BE2C (cell line): ENCODE measurements around the gene RBMX.

Experiments used
- DNase-seq: peaks from one replicate; pipeline ENCODE4 v3.0.0-alpha.2; 2020
- H3K27me3 ChIP-seq: fragments of 250-450 bp; sonication (Bioruptor Pico); 2 replicates; pipeline ENCODE4 v1.5.1; 2020; ENCODE audit warnings: mild to moderate bottlenecking
- H3K36me3 ChIP-seq: fragments of 250-450 bp; sonication (Bioruptor Pico); 2 replicates; pipeline ENCODE4 v1.5.1; 2020; ENCODE audit warnings: mild to moderate bottlenecking
- H3K4me1 ChIP-seq: fragments of 250-450 bp; sonication (Bioruptor Pico); 2 replicates; pipeline ENCODE4 v1.5.1; 2020
- H3K4me3 ChIP-seq: 2 replicates; pipeline ENCODE4 v1.5.1; 2011; ENCODE audit warnings: low read depth, low read length
- H3K9me3 ChIP-seq: fragments of 250-450 bp; sonication (Bioruptor Pico); 2 replicates; pipeline ENCODE4 v1.5.1; 2020
- CTCF ChIP-seq: IDR thresholded peaks from 2 replicates; pipeline ENCODE4 v1.5.1; 2012; ENCODE audit warnings: mild to moderate bottlenecking, low read depth, low read length

Gene RBMX

GRCh38 chrX:136827026-136827425, 53.5 kb downstream of the RBMX start:
- no peak for DNase-seq
- no peak for TF ChIP-seq CTCF
- no peaks in the 10 kb centered on the region for H3K36me3 ChIP-seq
- H3K9me3 ChIP-seq = no peaks in the 10 kb centered on the region
- no peaks in the 10 kb centered on the region for H3K4me1 ChIP-seq
- no peak overlapping the region for H3K4me3 ChIP-seq
- no peaks in the 10 kb centered on the region for H3K27me3 ChIP-seq

- Histone ChIP-seq H3K9me3 (no peaks in the 10 kb centered on the region), H3K36me3 (no peaks in the 10 kb centered on the region), H3K27me3 (no peaks in the 10 kb centered on the region), H3K4me1 (no peaks in the 10 kb centered on the region), H3K4me3 (no peak overlapping the region)
- TF ChIP-seq CTCF = no peak
- no peak for DNase-seq
Observed at GRCh38 chrX:136825771-136826170, 54.8 kb downstream of the RBMX start.
